ENCODE data around the gene HERPUD2. TPM values are rescaled to one million over a fixed set of nuclear protein-coding genes. Genes with fewer than 3 reads are reported as not detected.

The HERPUD2 gene
- total RNA-seq (2021; fragmentation: NEBNext Ultra II Directional; extraction: Animal tissue kit (Norgen Biotek cat#: 25700)) (15.6 and 18.3 TPM in 2 replicates), polyA plus RNA-seq (2011; rRNA removed) (27.3 and 28.7 TPM in 2 replicates), polyA minus RNA-seq (2011; rRNA and poly(A)+ RNA removed) (77.2 and 77.4 TPM in 2 replicates)
- polyA plus RNA-seq (2011; cell fraction: cytosol; rRNA removed) = 23.1 TPM
- polyA plus RNA-seq (2011; cell fraction: nucleus; rRNA removed) = 32.2 TPM
- polyA plus RNA-seq (2012, experiment 1 of 2) = 11.1 to 19.8 TPM (median 14.7 TPM) in 4 replicates
- polyA plus RNA-seq (2012, experiment 2 of 2) = 4.5 TPM
- 15.0 TPM for polyA plus RNA-seq (2013, experiment 1 of 2)
- polyA plus RNA-seq (2013, experiment 2 of 2) = 16.9 TPM
- 26.1 TPM for polyA minus RNA-seq (2011; cell fraction: cytosol; rRNA and poly(A)+ RNA removed)
- 49.5 TPM for polyA minus RNA-seq (2011; cell fraction: nucleus; rRNA and poly(A)+ RNA removed)
- long read RNA-seq, experiment 1, partial matches to known transcripts = 2 of 8 reads
- long read RNA-seq, experiment 1, other reads (novel, unspliced or antisense) = 4 of 8 reads
- long read RNA-seq, experiment 2, partial matches to known transcripts = 1 of 1 reads
- long read RNA-seq, experiment 2, other reads (novel, unspliced or antisense) = 0 of 1 reads

GRCh38 chr7:35694784-35695472 lies at the start of gene HERPUD2:
Gene HERPUD2 (minus strand): TSS chr7:35695135. CDS start chr7:35694330, 805 bp downstream.
- Histone ChIP-seq H3K4ac (replicated peaks; ENCODE audit: insufficient read length, low read depth, low read length) (no peak within 1 kb of the TSS), H2BK5ac (ENCODE audit: low read depth, low read length) (peak within 1 kb of the TSS; percentile 53), H3K36me3 (ENCODE audit: control insufficient read depth in 2 of 4, insufficient read depth in 4 of 4, low read length in 3 of 4) (peaks cover 0 to 3% (median 0%) of the 10 kb centered on the region in 4 experiments; a peak in 1 of 8 replicates), H3K14ac (ENCODE audit: insufficient read length) (no peak within 1 kb of the TSS), H3K23me2 (ENCODE audit: low read depth, low read length) (peaks cover 6% of the 10 kb centered on the region; the same call in 1 of the 2 replicates), H3K9ac (replicated peaks in 1 of 4; ENCODE audit: extremely low read depth in 1 of 4, low read depth in 3 of 4, low read length in 3 of 4) (peak within 1 kb of the TSS; percentile 85 to 93 (median 90)), H4K8ac (ENCODE audit: extremely low read depth, insufficient read depth, low read length) (peak within 1 kb of the TSS; percentile 97), H3K23ac (ENCODE audit: insufficient read length) (no peak within 1 kb of the TSS), H2BK12ac (ENCODE audit: low read depth, low read length) (peak within 1 kb of the TSS; percentile 76; the same call in 1 of the 2 replicates), H4K20me1 (replicated peaks in 1 of 2; ENCODE audit: control insufficient read depth in 1 of 2, insufficient read depth in 2 of 2, low read length in 2 of 2) (peaks cover 0 to 2% of the 10 kb centered on the region in 2 experiments), H3K79me2 (ENCODE audit: control insufficient read depth in 1 of 2, insufficient read depth in 2 of 2, low read length in 2 of 2) (peaks cover 0 to 35% of the 10 kb centered on the region in 2 experiments; a peak in 2 of 4 replicates), H3K56ac (replicated peaks; ENCODE audit: insufficient read length, low read depth, low read length) (peak within 1 kb of the TSS; percentile 20), H4K5ac (ENCODE audit: insufficient read length, low read depth, low read length) (peak within 1 kb of the TSS; percentile 86), H3K4me3 (ENCODE audit: extremely low read depth in 1 of 4, insufficient read depth in 2 of 4, low read depth in 3 of 4, low read length in 4 of 4) (peak within 1 kb of the TSS; percentile 83 to 90 (median 87)), H2AK5ac (ENCODE audit: low read depth, low read length) (peak within 1 kb of the TSS; percentile 0; the same call in 1 of the 2 replicates), H3K18ac (ENCODE audit: extremely low read depth, low read length) (peak within 1 kb of the TSS; percentile 86), H2BK20ac (ENCODE audit: low read length) (no peak within 1 kb of the TSS), H3K79me1 (ENCODE audit: low read depth, low read length) (no peaks in the 10 kb centered on the region; the same call in 1 of the 2 replicates), H3K9me3 (ENCODE audit: insufficient read depth in 2 of 2, low read depth in 1 of 2, low read length in 1 of 2) (peaks cover 0 to 3% of the 10 kb centered on the region in 2 experiments; a peak in 1 of 4 replicates), H2BK15ac (ENCODE audit: low read length) (no peak within 1 kb of the TSS), H3K4me1 (replicated peaks in 1 of 4; ENCODE audit: control insufficient read depth in 3 of 4, insufficient read depth in 4 of 4, low read length in 3 of 4) (peaks cover 2 to 6% (median 4%) of the 10 kb centered on the region in 4 experiments; a peak in 5 of 7 replicates), H4K91ac (replicated peaks; ENCODE audit: insufficient read length, low read length) (peak within 1 kb of the TSS; percentile 35), H3K27ac (ENCODE audit: low read depth, low read length) (peak within 1 kb of the TSS; percentile 93), H3K4me2 (ENCODE audit: insufficient read depth in 1 of 2, low read depth in 2 of 2, low read length in 2 of 2) (peak within 1 kb of the TSS; percentile 82 to 95), H2AFZ (ENCODE audit: low read length) (peak within 1 kb of the TSS; percentile 73), H3K27me3 (replicated peaks in 1 of 4; ENCODE audit: control insufficient read depth in 3 of 4, extremely low read depth in 1 of 4, insufficient read depth in 3 of 4, low read length in 3 of 4) (no peaks in the 10 kb centered on the region; a peak in 3 of 7 replicates), H2BK120ac (replicated peaks; ENCODE audit: low read depth, low read length) (no peak within 1 kb of the TSS)
- 2% methylated on average over 52 of the region's 68 CpGs; no CpG with 5 or more reads in 1 of the 2 experiments for WGBS, 2 experiments (ENCODE audit: extremely low coverage in 1 of 2, insufficient coverage in 1 of 2, insufficient read length in 1 of 2, insufficient replicate concordance in 2 of 2, low coverage in 1 of 2, low lambda C conversion rate in 2 of 2, missing lambda C conversion rate in 1 of 2)
- CTCF ChIA-PET (ENCODE audit: partially characterized antibody) = interaction anchor here (0.9 to 1.8 kb wide), 5 partner anchors 40 to 215 kb away, joined by 3 to 4 read pairs (median 3); no protein-coding TSS in a partner anchor
- POLR2A ChIA-PET (ENCODE audit: partially characterized antibody) = interaction anchor here (0.8 to 4.1 kb wide), 12 partner anchors 10 to 106 kb away, joined by 3 to 38 read pairs (median 4); partner anchors contain the start of gene SEPTIN7
- FAIRE-seq (no peak), DNase-seq (ENCODE audit: low read depth in 1 of 2, low spot score in 2 of 2) (peak; percentile 79 to 91)
- TF ChIP-seq ATF3 (IDR thresholded peaks at IDR 0.05; ENCODE audit: insufficient read depth, low read depth, low read length) (no peak), RBBP5 (IDR thresholded peaks at IDR 0.05; ENCODE audit: borderline replicate concordance, low read depth, low read length) (peak; percentile 89; the same call in 1 of the 2 replicates), EP300 (IDR thresholded peaks at IDR 0.05; ENCODE audit: borderline replicate concordance in 1 of 2, low read depth in 2 of 2, low read length in 2 of 2) (peak in 1 of 2 experiments; percentile 23; a peak in 1 of 3 replicates), E2F6 (IDR thresholded peaks at IDR 0.05) (peak; percentile 94), TEAD4 (IDR thresholded peaks at IDR 0.05; ENCODE audit: low read depth, low read length) (no peak), YY1 (IDR thresholded peaks at IDR 0.05; ENCODE audit: low read depth, low read length) (0 out of 2 replicates have a peak, but pooled peaks have one; percentile 21)

Measured in H1 (cell line).